GDM1 (cell line): Measurements from ENCODE around the gene PATL1.
"Not testable (repeated sequence)": the region's sequence is repeated elsewhere in the genome, so short reads cannot be mapped to it uniquely, and the experiment has no call there.

Experiments
- DNase-seq: peaks from one replicate; lab custom pipeline; 2025; lab: John Stamatoyannopoulos, UW

Gene PATL1

DNA sequence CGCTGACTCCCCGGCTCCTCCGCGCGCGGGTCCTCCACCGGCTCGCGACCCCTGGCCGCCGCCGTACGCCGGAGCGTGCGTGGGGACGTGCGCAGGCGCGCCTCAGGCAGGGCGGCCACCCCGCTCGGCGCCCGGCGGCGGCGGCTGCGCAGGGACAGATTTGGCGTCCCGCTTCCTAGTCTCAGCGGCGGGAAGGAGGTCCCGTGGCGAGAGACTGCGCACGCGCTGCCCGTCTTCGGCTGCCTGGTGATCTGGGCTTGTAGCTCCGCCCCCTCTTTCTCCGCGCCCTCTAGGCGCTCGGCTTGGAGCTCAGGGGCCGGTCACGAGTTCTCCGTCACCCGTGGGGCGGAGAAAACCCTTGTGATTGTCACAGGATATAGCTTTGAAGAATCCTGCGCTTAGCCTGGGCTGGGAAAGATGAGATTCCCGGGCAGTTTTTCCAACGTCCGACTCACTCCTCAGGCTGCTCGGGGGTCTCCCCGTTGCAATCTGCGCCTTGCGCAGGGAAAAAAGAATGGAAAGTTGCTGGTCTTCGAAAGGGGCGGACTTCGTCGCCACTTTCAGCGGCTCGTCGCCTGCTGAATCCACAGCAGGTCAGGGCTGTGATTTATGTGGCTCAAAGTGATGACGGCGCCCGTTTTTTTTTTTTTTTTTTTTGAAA, at the start of gene PATL1:
Gene PATL1, minus strand, starts transcription at position 88 of the 661 bp plus-strand sequence. CDS start 142 bp downstream, outside the sequence.
- peak; percentile 98 for DNase-seq

GRCh38 chr11:59716051-59716450, 47.2 kb upstream of the PATL1 start:
- DNase-seq: no peak

GRCh38 chr11:59713745-59714144, 44.9 kb upstream of the PATL1 start, which contains the start of gene OR10V1:
TSS of gene OR10V1 (minus strand) at chr11:59713845. CDS start at chr11:59713845, 0 bp downstream.
- DNase-seq: no peak

DNA sequence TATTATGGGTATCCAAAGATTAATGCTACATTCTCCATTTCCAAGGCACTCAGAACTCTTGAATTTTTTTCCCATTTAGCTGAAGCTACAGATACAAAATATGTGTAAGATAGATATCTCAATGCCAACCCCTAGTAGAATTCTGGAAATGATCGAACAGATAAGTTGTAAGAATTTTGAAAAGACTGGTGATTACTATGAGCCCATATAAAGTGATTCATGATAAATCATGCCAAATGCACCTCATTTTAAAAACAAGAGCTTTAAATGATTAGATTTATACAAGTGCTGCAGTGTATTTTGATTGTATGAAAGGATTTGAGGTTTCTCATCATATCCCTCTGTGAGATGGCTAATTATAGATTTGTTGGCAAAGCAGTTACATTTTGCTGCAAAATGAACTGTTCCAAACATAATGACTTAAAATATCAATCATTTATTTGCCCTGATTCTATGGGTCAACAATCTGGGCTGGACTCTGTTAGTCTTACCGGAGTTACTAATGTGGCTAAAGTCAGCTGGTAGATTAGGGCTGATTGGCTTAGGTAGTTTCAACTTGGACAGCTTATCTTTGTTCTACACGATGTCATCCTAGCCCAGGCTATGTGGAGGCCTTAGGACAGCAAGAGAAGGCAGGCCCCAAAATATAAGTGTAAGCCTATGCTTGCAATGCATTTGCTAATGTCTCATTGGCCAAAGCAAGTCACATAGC, 41.5 kb upstream of the PATL1 start:
- DNase-seq: no peak

GRCh38 chr11:59708537-59708936, 39.7 kb upstream of the PATL1 start:
- DNase-seq: no peak

GRCh38 chr11:59707371-59707770, 38.5 kb upstream of the PATL1 start:
- no peak for DNase-seq

GRCh38 chr11:59706518-59707285, 37.9 kb upstream of the PATL1 start:
- peak; percentile 80 for DNase-seq

DNA sequence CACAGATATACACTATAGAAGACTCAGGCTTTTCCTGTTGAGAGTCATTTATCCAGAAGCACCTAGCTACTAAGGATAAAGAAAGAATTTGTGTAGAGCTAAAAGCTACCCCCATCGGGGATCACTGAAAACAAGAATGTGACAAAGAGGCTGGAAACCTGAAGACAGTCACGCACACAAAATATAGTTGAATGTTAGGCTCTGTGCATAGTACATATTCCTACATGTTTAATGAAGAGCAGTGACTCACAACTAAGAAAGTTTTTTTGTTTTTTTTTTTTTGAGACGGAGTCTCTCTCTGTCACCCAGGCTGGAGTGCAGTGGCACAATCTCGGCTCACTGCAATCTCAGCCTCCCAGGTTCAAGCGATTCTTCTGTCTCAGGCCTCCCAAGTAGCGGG, 36.5 kb upstream of the PATL1 start:
- no peak for DNase-seq

DNA sequence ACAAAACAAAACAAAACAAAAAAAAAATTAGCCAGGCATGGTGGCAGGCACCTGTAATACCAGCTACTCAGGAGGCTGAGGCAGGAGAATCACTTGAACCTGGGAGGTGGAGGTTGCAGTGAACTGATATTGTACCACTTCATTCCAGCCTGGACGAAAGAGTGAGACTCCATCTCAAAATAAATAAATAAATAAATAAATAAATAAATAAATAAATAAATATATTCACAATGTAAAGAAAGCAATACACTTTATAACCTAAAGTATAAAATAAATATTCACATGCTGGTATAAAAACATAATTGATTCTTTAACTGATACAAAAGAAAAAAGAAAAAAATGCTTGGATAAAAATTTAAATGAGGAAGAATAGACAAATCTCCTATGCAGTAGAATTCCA, 34.7 kb upstream of the PATL1 start:
- DNase-seq: not testable (repeated sequence)

DNA sequence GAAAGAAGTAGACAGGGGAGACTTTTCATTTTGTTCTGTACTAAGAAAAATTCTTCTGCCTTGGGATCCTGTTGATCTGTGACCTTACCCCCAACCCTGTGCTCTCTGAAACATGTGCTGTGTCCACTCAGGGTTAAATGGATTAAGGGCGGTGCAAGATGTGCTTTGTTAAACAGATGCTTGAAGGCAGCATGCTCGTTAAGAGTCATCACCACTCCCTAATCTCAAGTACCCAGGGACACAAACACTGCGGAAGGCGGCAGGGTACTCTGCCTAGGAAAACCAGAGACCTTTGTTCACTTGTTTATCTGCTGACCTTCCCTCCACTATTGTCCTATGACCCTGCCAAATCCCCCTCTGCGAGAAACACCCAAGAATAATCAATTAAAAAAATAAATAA, 31.3 kb upstream of the PATL1 start:
- DNase-seq: not testable (repeated sequence)

DNA sequence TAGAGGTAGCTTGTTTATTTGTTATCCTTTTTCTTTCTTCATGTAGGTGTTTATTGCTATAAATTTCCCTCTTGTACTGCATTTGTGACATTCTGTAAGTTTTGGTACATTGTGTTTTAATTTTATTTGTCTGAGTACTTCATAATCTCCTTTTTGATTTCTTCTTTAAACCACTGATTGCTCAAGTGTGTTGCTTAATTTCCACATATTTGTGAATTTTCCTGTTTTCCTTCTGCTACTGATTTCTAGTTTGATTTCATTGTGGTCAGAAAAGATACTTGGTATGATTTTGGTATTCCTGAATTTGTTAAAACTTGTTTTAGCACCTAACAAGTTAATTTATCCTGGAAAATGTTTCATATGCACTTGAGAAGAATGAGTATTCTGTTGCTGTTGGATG, 29.7 kb upstream of the PATL1 start:
- DNase-seq: no peak

- DNase-seq: no peak
These were observed 24.1 kb upstream of the PATL1 start for GRCh38 chr11:59692915-59693314.

DNA sequence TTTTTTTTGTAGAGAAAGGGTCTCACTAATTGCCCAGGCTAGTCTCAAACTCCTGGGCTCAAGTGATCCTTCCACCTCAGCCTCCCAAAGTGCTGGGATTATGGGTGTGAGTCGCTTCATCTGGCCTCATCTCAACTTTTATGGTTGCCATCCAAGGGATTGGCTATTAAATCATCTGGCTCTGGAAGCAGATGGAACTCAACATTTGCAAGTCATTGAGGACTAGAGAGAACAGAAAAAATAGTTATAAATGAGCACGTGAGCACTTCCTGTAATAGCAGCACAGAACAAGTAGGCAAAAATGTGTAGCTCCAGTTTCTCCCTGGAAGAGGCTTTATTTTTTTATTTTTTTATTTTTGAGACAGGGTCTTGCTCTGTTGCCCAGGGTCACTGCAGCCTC, 22.3 kb upstream of the PATL1 start:
- DNase-seq: no peak

DNA sequence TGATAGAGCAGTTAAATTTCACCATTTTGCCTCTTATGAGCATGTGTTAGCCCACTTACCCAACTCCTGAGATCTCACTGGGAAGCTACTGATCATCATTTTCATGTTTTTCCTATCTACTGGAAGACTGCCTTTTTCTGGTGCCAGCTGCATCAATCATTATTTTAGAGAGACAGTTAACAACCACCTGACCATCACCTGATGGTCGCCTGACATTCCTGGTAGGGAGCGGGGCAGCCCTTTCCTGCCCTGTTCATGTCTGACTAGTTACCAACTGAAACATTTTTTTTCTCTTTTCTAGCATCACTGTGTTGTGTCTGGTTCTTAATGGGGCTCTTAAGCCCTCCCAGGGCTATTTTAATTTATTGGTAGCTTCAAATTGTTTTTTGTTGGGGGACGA, 20.2 kb upstream of the PATL1 start:
- no peak for DNase-seq

DNA sequence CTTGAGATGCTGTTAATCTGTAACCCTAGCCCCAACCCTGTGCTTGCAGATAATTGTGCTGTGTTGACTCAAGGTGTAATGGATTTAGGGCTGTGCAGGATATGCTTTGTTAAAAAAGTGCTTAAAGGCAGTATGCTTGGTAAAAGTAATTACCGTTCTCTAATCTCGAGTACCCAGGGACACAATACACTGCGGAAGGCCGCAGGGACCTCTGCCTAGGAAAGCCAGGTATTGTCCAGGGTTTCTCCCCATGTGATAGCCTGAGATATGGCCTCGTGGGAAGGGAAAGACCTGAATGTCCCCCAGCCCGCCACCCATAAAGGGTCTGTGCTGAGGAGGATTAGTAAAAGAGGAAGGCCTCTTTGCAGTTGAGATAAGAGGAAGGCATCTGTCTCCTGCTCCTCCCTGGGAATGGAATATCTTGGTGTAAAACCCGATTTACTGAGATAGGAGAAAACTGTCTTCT, 12.5 kb upstream of the PATL1 start:
- not testable (repeated sequence) for DNase-seq

DNA sequence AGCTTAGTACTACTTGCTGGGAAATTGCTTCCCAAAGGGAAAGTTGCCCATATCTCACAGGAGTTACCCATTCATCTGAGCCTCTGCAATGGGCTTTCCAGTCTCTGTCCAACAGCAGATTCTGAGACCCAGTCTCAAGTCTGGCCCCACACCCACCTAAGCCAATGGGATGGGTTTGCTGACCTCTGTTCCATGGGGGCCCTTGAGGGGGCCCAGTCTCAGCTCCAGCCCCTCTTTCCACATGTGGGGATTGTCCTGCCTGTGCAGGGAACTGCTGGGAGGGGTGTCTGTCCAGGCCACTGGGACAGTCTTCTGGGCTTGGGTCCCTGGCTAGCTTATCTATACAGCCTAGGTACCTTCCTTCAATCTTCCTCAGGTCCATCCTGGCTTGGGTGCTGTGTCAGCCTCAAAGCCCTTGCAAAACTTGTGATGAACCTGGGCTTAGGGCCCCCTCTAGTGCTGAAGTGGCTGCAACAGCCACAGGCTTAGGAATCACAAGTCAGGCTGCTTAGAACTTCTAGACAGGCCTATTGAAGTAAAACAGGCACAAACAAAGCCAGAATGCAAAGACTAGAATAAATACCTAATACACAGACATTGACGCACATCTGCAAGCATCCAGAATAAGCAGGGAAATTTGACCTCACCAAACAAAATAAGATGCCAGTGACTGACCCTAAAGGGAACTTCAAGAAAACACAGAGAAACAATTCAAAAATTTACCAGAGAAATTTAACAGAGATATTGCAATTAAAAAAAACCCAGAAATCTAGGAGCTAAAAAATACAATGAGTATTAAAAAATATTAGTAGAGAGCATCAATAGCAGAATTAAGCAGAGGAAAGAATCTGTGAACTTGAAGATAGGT, 11.7 kb upstream of the PATL1 start:
- DNase-seq: peak; percentile 72

GRCh38 chr11:59679347-59679746, 10.5 kb upstream of the PATL1 start:
- no peak for DNase-seq

- DNase-seq: no peak
These were observed 10.0 kb upstream of the PATL1 start for GRCh38 chr11:59678813-59679165.

DNA sequence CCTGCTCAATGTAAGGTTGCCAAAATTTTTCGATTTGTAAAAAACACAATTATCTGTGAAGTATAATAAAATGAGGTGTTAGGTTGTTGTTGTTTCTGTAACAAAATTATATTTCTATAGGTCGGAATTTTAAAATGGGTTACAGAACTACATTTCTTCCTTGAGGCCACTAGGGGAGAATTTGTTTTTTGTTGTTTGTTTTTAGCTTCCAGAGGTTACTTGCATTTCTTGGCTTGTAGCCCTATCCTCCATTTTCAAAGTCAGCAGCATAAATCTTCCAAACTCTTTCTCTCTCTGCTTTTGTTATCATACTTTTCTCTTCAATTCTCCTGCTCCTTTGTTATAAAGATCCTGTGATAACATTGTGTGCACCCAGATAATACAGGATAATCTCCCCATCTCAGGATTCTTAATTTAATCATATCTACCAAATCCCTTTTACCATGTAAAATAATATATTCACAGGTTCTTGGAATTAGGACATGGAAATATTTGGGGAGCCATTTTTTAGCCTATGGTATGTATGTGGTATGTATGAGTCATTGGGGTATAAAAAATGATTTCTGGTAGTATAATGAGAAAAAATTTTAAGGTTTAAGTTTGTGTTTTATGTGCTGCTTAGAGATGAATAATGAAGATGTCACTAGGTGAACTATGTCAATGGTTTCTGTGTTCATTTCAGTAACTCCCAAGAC, 9.4 kb upstream of the PATL1 start:
- no peak for DNase-seq

- no peak for DNase-seq
These were observed 7.4 kb upstream of the PATL1 start for GRCh38 chr11:59676205-59676604.

DNA sequence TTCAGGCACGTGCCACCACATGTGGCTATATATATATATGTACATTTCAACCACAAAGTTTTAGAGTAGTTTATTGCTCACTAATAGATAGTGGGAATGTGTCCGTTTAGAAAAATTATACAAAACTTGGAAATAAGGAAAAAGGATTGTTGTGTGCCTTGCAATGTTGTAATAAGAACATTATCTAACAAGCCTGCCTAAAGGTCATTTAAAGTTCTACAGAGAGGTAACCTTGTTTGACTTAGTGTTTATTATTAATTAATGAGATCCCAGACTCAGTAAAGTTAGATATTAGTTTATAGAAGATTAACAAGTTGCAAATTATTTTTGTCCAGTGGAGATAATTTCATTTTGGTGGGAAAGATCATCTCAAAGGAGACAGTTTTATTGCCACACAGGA, 5.5 kb upstream of the PATL1 start:
- no peak for DNase-seq
